K562 (cell line): ENCODE measurements around the gene GABRA5.

Source experiments
- BRD4 ChIP-seq: fragments of 200-600 bp; sonication (generic); IDR thresholded peaks from 2 replicates; pipeline ENCODE4 v1.6.1; 2017; ENCODE audit warnings: inconsistent platforms
- CEBPB ChIP-seq: fragments of 450-650 bp; IDR thresholded peaks from 2 replicates; pipeline ENCODE4 v1.6.1; 2016; ENCODE audit warnings: missing genetic modification characterization, missing compliant biosample characterization
- POLR2A ChIP-seq: fragments of 450-650 bp; conservative IDR thresholded peaks from 2 replicates; pipeline ENCODE4 v1.6.1; 2016
- UBTF ChIP-seq, 2 experiments: IDR thresholded peaks; 2 replicates each; pipeline ENCODE4 v1.6.1; 2012; ENCODE audit warnings: improper control_type of control experiment in 2 of 2, low read depth in 2 of 2, low read length in 2 of 2, borderline replicate concordance in 1 of 2
- ZNF274 ChIP-seq: IDR thresholded peaks from 2 replicates; pipeline ENCODE4 v1.6.1; 2011; ENCODE audit warnings: low read depth, mild to moderate bottlenecking, low read length, moderate library complexity, borderline replicate concordance

GRCh38 chr15:26891448-26892181 lies 24.8 kb downstream of the GABRA5 start:
- no peak for TF ChIP-seq UBTF (IDR thresholded peaks at IDR 0.05; ENCODE audit: borderline replicate concordance in 1 of 2, low read depth in 2 of 2, low read length in 2 of 2)
- TF ChIP-seq ZNF274 = no peak
- no peak for TF ChIP-seq BRD4
- no peak for TF ChIP-seq POLR2A
- no peak for TF ChIP-seq CEBPB (tag)
